NB4 (cell line): Measurements from ENCODE around the gene C2CD3.

Source experiments
- CTCF ChIP-seq: IDR thresholded peaks from one replicate; pipeline ENCODE4 v1.5.1; 2012; ENCODE audit warnings: low read depth, low read length
- POLR2A ChIP-seq: IDR thresholded peaks from 2 replicates; pipeline ENCODE4 v1.6.1; 2011; ENCODE audit warnings: mild to moderate bottlenecking; ENCODE audit not compliant: insufficient read length; ENCODE audit errors: extremely low read depth

- no peak for TF ChIP-seq CTCF
- no peak for TF ChIP-seq POLR2A
Observed at GRCh38 chr11:73999581-74000306, 171.1 kb downstream of the C2CD3 start.
